GM10266 (cell line): Measurements from ENCODE around the gene CPXM2.
"Not testable (repeated sequence)": the region's sequence is repeated elsewhere in the genome, so short reads cannot be mapped to it uniquely, and the experiment has no call there.

Source experiments
- DNase-seq: peaks from one replicate; pipeline ENCODE4 v3.0.0; 2012; ENCODE audit errors: extremely low spot score
- CTCF ChIP-seq: IDR thresholded peaks from 2 replicates; pipeline ENCODE4 v1.5.1; 2012; ENCODE audit warnings: mild to moderate bottlenecking, low read depth; ENCODE audit not compliant: control insufficient read depth, insufficient read depth; ENCODE audit errors: missing control alignments

The CPXM2 gene

GRCh38 chr10:123744224-123744536 lies 147.4 kb downstream of the CPXM2 start:
- no peak for TF ChIP-seq CTCF

GRCh38 chr10:123743441-123744223 lies 148.0 kb downstream of the CPXM2 start:
- DNase-seq, result no peak
- no peak for TF ChIP-seq CTCF

More at GRCh38 chr10:123744224-123744536, 147.4 kb downstream of the CPXM2 start:
- DNase-seq, result no peak

- TF ChIP-seq CTCF, result no peak
- no peak for DNase-seq
Observed at GRCh38 chr10:123742751-123743440, 148.7 kb downstream of the CPXM2 start.

GRCh38 chr10:123741711-123742110 lies 149.9 kb downstream of the CPXM2 start:
- TF ChIP-seq CTCF, result no peak
- no peak for DNase-seq

GRCh38 chr10:123741146-123741545 lies 150.5 kb downstream of the CPXM2 start:
- TF ChIP-seq CTCF, result no peak
- DNase-seq, result no peak

GRCh38 chr10:123736917-123737316 lies 154.7 kb downstream of the CPXM2 start:
- DNase-seq, result not testable (repeated sequence)

GRCh38 chr10:123729523-123729922 lies 162.1 kb downstream of the CPXM2 start:
- TF ChIP-seq CTCF, result no peak
- DNase-seq, result no peak
